ENCODE data around the gene PTPN4.

The PTPN4 gene

GRCh38 chr2:119727493-119727892, 32.2 kb upstream of the PTPN4 start:
- intact Hi-C loops (cut with DNase I; ENCODE audit: low total_unique reads), result no loop called here

GRCh38 chr2:119728421-119728820, 31.3 kb upstream of the PTPN4 start:
- Histone ChIP-seq H3K4me3 (no peak overlapping the region), H3K9me3 (no peaks in the 10 kb centered on the region), H3K27ac (no peak overlapping the region), H3K4me1 (no peaks in the 10 kb centered on the region), H3K36me3 (no peaks in the 10 kb centered on the region), H3K27me3 (peaks cover 0 to 4% of the 10 kb centered on the region in 2 donors)
- no peak for TF ChIP-seq CTCF (IDR thresholded peaks at IDR 0.05)
- DNase-seq, result no peak
- intact Hi-C loops (cut with DNase I; ENCODE audit: low total_unique reads), result no loop called here

More at GRCh38 chr2:119727493-119727892, 32.2 kb upstream of the PTPN4 start:
- no peak overlapping the region for H3K27ac ChIP-seq
- no peaks in the 10 kb centered on the region for H3K36me3 ChIP-seq
- no peaks in the 10 kb centered on the region for H3K4me1 ChIP-seq
- H3K4me3 ChIP-seq, result no peak overlapping the region
- no peak for TF ChIP-seq CTCF (IDR thresholded peaks at IDR 0.05)
- DNase-seq, result no peak
- H3K9me3 ChIP-seq, result no peaks in the 10 kb centered on the region
- peaks cover 0 to 4% of the 10 kb centered on the region in 2 donors for H3K27me3 ChIP-seq

GRCh38 chr2:119730671-119731177, 29.0 kb upstream of the PTPN4 start:
- no peak for DNase-seq
- no peaks in the 10 kb centered on the region for H3K9me3 ChIP-seq
- no peak overlapping the region for H3K27ac ChIP-seq
- no peak for TF ChIP-seq CTCF (IDR thresholded peaks at IDR 0.05)
- no peaks in the 10 kb centered on the region for H3K36me3 ChIP-seq
- no peaks in the 10 kb centered on the region for H3K4me1 ChIP-seq
- peaks cover 0 to 7% of the 10 kb centered on the region in 2 donors for H3K27me3 ChIP-seq
- H3K4me3 ChIP-seq, result no peak overlapping the region
- intact Hi-C loops (cut with DNase I; ENCODE audit: low total_unique reads), result no loop called here

- H3K36me3 ChIP-seq, result no peaks in the 10 kb centered on the region
- DNase-seq, result no peak
- no peak for TF ChIP-seq CTCF (IDR thresholded peaks at IDR 0.05)
- H3K27me3 ChIP-seq, result peaks cover 0 to 7% of the 10 kb centered on the region in 2 donors
- intact Hi-C loops (cut with DNase I; ENCODE audit: low total_unique reads), result no loop called here
- no peaks in the 10 kb centered on the region for H3K9me3 ChIP-seq
- no peak overlapping the region for H3K4me3 ChIP-seq
- no peak overlapping the region for H3K27ac ChIP-seq
- no peaks in the 10 kb centered on the region for H3K4me1 ChIP-seq
These were observed 27.7 kb upstream of the PTPN4 start for GRCh38 chr2:119731983-119732382.

GRCh38 chr2:119732601-119733164, 27.0 kb upstream of the PTPN4 start:
- intact Hi-C loops (cut with DNase I; ENCODE audit: low total_unique reads), result no loop called here
- no peaks in the 10 kb centered on the region for H3K36me3 ChIP-seq
- TF ChIP-seq CTCF (IDR thresholded peaks at IDR 0.05), result no peak
- no peaks in the 10 kb centered on the region for H3K4me1 ChIP-seq
- no peak for DNase-seq
- no peaks in the 10 kb centered on the region for H3K9me3 ChIP-seq
- H3K27me3 ChIP-seq, result peaks cover 0 to 7% of the 10 kb centered on the region in 2 donors
- no peak overlapping the region for H3K27ac ChIP-seq
- no peak overlapping the region for H3K4me3 ChIP-seq
